Ectodermal cell (in vitro differentiated cells): ENCODE data around the gene RIPPLY1.

Experiments
- H3K27ac ChIP-seq: 2 replicates; pipeline ENCODE4 v1.7.0; 2013; ENCODE audit warnings: mild to moderate bottlenecking, low read depth, low read length; ENCODE audit not compliant: insufficient read depth, poor library complexity, severe bottlenecking
- H3K27me3 ChIP-seq: 2 replicates; pipeline ENCODE4 v1.7.0; 2013; ENCODE audit warnings: mild to moderate bottlenecking, low read length; ENCODE audit not compliant: insufficient read depth, control insufficient read depth, poor library complexity, severe bottlenecking
- H3K36me3 ChIP-seq: one replicate; pipeline ENCODE4 v1.7.0; 2013; ENCODE audit warnings: low read length; ENCODE audit not compliant: control insufficient read depth, insufficient read depth
- H3K4me1 ChIP-seq: one replicate; pipeline ENCODE4 v1.7.0; 2013; ENCODE audit warnings: low read length; ENCODE audit not compliant: control insufficient read depth, insufficient read depth
- H3K4me3 ChIP-seq: 2 replicates; pipeline ENCODE4 v1.7.0; 2013; ENCODE audit warnings: low read depth, low read length, control low read depth; ENCODE audit not compliant: insufficient read depth
- H3K9me3 ChIP-seq: 2 replicates; pipeline ENCODE4 v1.7.0; 2013; ENCODE audit warnings: mild to moderate bottlenecking, low read length, moderate library complexity; ENCODE audit not compliant: control insufficient read depth
- WGBS, 2 experiments: methylation state at CpG; one replicate each; pipeline ENCODE4 v1.1.7; 2013; ENCODE audit warnings: missing lambda C conversion rate in 2 of 2; 5-methylcytosine and 5-hydroxymethylcytosine counted together

RIPPLY1 gene

DNA sequence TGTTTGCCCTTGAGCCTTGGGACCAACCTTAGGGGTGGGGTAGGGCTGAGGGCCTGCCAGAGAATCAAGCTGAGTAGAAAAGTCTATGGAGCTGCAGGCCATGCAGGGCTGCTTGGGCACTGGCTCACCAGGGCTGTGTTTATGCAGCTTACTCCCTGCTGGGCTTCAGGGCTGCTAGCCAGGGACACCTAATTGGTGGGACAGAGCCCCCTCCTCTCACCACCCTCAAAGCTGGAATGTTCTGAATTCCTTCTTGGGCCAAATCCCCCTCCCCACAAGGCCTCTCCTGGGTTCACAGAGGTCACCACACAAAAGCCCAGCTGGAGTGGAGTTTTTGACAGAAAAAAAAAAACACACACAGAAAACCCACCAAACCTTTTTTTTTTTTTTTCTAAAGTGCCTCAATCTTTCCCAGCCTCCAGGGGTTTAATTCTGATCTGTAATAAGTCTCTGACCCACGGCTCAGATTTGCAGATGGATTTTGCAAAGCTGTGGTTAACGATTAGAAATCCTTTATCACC is 16.9 kb upstream of the RIPPLY1 start, which contains the start of gene CLDN2:
CLDN2 (plus strand) TSS at position 471 of the 521 bp plus-strand sequence. CDS start 7,827 bp downstream, outside the sequence.
- no peak within 1 kb of the TSS for H3K27ac ChIP-seq

DNA sequence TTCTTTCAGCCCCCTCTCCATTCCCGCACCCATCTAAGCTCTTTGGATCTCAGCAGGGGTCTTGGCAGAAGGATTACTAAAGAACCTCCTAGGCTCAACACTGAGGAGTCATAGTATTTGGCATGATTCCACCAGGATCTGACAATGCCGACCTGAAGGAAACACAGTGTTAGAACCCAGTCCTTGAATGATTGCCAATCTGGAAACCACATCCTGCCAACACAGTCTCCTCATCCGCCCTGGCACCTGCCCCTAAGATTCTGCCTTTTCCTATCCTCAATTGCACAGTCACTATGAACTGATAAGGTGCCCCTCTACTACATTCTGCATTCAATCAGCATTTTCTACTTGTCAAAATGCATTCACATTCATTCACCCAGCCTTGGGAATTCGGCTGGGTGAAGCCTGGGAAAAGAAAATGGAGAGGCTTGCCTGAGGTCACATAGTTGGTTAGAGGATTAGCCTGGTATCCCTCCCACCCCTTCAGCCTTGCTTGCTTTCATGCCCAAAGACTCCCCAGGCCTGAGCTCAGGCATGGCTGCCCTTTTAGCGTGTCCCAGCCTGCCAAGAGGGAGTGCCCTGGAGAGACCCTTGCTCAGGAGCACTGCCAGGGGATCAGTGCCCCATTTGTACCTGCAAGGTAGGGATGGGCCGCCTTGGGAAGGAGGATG is 14.8 kb upstream of the RIPPLY1 start:
- H3K4me3 ChIP-seq: no peak overlapping the region
- H3K4me1 ChIP-seq: peaks cover 3% of the 10 kb centered on the region
- no peaks in the 10 kb centered on the region for H3K27me3 ChIP-seq
- H3K36me3 ChIP-seq: no peaks in the 10 kb centered on the region
- H3K27ac ChIP-seq: no peak overlapping the region
- 85% methylated on average over 5 to 6 of the region's 6 CpGs for WGBS, 2 experiments
- H3K9me3 ChIP-seq: no peaks in the 10 kb centered on the region

More for the DNA sequence above, 16.9 kb upstream of the RIPPLY1 start, which contains the start of gene CLDN2:
- Histone ChIP-seq H3K27me3 (no peaks in the 10 kb centered on the region), H3K4me3 (no peak within 1 kb of the TSS), H3K9me3 (no peaks in the 10 kb centered on the region), H3K4me1 (peaks cover 3% of the 10 kb centered on the region), H3K36me3 (no peaks in the 10 kb centered on the region)
- WGBS, 2 experiments: 0% methylated on average over 2 of the region's 2 CpGs

DNA sequence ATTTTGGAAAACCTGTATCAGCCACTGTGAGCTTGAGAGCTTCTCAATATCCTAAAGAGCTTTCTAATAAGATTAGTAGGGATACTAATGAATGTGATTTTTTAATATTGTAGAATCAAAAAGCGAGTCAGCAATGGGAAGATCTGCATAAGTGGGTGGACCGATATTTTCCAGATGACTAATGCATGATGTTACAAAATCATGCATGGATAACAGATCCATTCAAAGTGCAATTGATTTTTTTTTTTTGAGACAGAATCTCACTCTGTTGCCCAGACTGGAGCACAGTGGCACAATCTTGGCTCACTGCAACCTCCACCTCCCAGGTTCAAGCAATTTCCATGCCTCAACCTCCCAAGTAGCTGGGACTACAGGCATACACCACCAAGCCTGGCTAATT is 9.7 kb upstream of the RIPPLY1 start:
- no peaks in the 10 kb centered on the region for H3K4me1 ChIP-seq
- no peaks in the 10 kb centered on the region for H3K9me3 ChIP-seq
- WGBS, 2 experiments: 87 to 93% methylated on average over 2 of the region's 2 CpGs
- no peak overlapping the region for H3K27ac ChIP-seq
- H3K4me3 ChIP-seq: no peak overlapping the region
- H3K36me3 ChIP-seq: no peaks in the 10 kb centered on the region
- no peaks in the 10 kb centered on the region for H3K27me3 ChIP-seq

DNA sequence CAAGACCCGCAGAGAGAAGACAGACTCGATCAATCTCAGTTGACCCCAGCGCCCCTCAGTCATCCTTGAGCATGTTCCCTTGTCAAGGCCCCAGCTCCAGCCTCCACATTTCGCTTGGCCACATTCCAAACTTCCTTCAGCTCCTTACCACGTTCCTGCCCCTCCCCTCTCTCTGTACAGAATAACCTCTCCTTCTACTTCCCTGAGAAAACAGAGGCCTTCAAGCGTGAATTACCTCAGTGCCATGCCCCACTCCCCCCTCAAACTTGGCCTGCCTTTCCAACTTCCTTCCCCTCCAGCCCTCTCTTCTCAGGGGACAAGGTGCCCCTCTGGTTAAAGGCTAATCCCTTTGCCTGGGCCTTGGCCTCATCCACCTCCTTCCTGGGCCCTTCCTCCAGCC is 3.2 kb upstream of the RIPPLY1 start:
- 89 to 91% methylated on average over 6 of the region's 6 CpGs for WGBS, 2 experiments
- H3K36me3 ChIP-seq: no peaks in the 10 kb centered on the region
- H3K4me3 ChIP-seq: no peak overlapping the region
- no peaks in the 10 kb centered on the region for H3K27me3 ChIP-seq
- H3K4me1 ChIP-seq: no peaks in the 10 kb centered on the region
- H3K27ac ChIP-seq: no peak overlapping the region
- H3K9me3 ChIP-seq: no peaks in the 10 kb centered on the region

DNA sequence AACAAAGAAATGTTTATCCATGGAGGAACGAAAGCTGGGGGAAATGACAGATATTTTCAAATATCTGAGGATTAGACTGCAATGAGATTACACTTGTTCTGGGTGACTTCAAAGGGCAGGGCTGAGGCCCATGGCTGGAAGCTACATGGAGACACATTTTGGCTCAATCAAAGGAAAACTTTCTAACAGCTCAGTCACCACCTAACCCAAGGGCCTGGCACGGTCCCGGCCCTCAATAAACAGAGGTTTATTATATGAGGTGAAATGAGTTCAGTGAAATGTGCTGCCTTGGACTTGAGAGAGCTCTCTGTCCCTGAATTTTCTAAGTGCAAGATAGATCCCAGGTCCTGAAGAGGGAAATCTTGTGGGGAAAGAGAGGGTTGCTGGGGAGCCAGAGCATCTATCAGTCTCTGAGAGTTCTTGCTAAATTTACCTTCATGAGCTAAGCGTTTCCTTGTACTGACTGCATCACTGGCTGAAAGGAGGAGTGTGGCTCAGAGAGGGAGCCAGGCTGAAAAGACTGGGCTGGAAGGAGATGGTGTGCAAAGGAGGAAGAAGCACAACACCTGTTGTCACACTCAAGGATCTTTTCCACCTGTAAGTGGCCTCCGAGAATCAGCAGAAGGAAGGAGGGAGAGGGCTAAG is 2.0 kb upstream of the RIPPLY1 start:
- 89 to 95% methylated on average over 4 to 5 of the region's 5 CpGs for WGBS, 2 experiments
- Histone ChIP-seq H3K4me3 (no peak overlapping the region), H3K27me3 (no peaks in the 10 kb centered on the region), H3K9me3 (no peaks in the 10 kb centered on the region), H3K27ac (no peak overlapping the region), H3K36me3 (no peaks in the 10 kb centered on the region), H3K4me1 (no peaks in the 10 kb centered on the region)

DNA sequence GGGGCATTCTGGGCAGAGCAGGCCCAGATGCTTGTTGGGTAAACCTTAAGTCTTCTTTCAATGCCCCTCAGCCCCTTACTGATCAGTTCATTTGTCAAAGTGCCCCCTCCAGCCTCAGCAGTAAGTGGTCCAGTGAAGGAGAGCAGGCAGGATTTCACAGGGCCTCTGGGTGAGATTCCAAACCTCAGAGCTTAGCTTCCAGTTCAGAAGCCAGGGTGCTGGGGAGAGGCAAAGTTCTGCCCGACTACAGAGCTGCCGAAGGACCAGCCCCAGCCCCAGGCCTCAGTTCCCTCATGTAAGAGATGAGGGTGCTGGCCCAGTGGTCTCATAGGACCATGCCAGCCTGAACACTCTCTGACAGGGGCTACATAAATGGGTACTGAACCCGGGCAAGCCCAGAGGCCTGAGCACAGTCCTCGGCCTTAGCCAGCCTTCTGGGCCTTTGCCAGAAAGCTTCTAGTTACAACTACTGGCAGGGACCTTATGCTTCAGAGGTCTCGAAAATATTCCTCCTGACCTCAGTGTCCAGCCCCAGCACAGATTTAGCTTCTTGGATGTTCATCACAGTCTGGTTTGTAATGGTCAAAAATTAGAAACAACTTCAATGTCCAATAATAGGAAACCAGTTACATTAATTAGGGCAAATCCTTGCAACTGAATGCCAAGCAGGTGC is 851 bp upstream of the RIPPLY1 start:
- Histone ChIP-seq H3K36me3 (no peaks in the 10 kb centered on the region), H3K27me3 (no peaks in the 10 kb centered on the region), H3K9me3 (no peaks in the 10 kb centered on the region), H3K27ac (no peak overlapping the region), H3K4me3 (no peak overlapping the region), H3K4me1 (no peaks in the 10 kb centered on the region)
- WGBS, 2 experiments: 90 to 91% methylated on average over 5 of the region's 5 CpGs

DNA sequence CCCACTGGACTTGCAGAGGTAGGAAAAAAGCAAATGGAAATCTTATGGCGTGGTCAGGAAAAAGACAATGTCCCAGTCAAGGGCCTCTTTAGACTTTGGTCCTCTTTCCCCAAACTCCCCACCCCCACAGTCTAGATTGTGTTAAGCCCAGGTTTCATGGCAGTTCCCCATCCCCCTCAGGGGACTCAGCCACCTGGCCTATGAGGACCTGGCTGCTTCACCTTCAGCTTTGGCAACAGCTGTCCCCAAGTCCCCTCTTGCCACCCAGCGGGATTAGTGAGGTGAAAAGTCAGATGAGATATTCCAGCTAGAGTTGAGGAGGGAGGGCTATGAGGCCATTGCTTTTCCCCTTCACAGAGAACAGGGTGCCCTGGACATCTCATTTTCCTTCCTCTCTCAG is 457 bp downstream of the RIPPLY1 start:
- no peak overlapping the region for H3K4me3 ChIP-seq
- H3K27me3 ChIP-seq: no peaks in the 10 kb centered on the region
- no peaks in the 10 kb centered on the region for H3K36me3 ChIP-seq
- no peaks in the 10 kb centered on the region for H3K4me1 ChIP-seq
- H3K9me3 ChIP-seq: no peaks in the 10 kb centered on the region
- WGBS, 2 experiments: 97 to 100% methylated on average over 1 to 2 of the region's 2 CpGs
- no peak overlapping the region for H3K27ac ChIP-seq

DNA sequence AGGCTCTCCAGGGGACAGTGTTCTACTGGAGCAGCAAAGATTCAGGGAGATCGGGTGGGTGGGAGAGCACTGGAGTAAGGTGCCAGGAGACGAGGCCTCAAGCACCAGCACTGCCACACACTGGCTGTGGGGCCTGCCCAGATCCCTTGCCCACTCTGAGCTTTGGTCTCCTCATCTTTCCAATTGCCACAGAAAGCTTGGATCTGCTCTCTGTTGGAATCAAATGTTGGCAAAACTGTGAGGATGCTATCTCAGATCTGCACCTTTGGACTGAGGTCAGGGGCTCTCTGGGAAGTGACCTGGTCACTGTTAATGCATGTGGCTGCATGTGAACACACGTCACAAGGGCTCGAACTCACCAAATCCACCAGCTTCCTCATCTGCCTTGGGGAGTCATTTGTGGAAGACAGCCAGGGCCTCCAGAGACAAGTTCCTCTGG is 1.3 kb downstream of the RIPPLY1 start:
- H3K9me3 ChIP-seq: no peaks in the 10 kb centered on the region

DNA sequence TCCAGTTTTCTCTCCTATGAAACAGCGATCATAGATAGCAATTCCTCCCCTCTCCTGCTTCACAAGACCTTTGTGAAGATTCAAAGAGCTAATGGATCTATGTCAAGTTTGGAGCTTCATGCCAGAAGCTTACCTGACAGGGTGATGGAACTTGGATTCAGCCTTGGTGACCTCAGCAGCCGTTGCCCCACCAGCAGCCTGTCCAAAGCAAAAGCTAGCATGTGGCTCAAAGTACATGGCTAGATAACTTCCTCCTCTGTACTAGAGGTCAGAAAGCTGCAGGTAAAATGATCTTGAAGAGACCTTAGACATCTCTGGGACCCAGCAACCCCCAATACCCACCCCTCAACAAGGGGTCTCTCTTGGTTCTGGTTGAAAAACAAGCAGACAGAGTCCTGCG is 1.8 kb downstream of the RIPPLY1 start:
- no peaks in the 10 kb centered on the region for H3K27me3 ChIP-seq
- H3K36me3 ChIP-seq: no peaks in the 10 kb centered on the region
- H3K4me3 ChIP-seq: no peak overlapping the region
- no peaks in the 10 kb centered on the region for H3K4me1 ChIP-seq
- no peaks in the 10 kb centered on the region for H3K9me3 ChIP-seq
- 97 to 100% methylated on average over 2 to 3 of the region's 3 CpGs for WGBS, 2 experiments
- H3K27ac ChIP-seq: no peak overlapping the region

More for the DNA sequence above, 1.3 kb downstream of the RIPPLY1 start:
- no peak overlapping the region for H3K27ac ChIP-seq
- no peak overlapping the region for H3K4me3 ChIP-seq
- H3K27me3 ChIP-seq: no peaks in the 10 kb centered on the region
- no peaks in the 10 kb centered on the region for H3K36me3 ChIP-seq
- WGBS, 2 experiments: 93 to 96% methylated on average over 3 to 4 of the region's 4 CpGs
- no peaks in the 10 kb centered on the region for H3K4me1 ChIP-seq

DNA sequence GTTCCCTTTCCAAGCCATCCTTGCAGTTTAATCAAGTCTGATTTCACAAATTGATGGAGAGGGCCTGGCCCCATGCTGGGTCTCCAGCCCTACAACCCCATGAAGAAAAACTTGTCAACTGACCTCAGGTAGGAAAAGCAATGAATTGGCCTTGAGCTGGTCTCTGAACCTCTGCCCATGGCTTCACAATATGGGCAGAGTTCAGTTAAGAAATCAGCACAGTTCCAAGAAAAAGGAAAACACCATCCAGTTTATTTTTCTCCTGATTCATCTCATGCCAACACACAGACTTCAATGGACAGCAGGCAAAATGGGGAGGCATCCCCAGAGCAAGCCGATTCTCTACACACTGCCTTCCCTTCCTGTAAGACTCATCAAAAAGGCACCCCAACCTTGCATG is 3.3 kb downstream of the RIPPLY1 start:
- WGBS, 2 experiments: 86 to 88% methylated on average over 1 of the region's 1 CpG
- Histone ChIP-seq H3K27ac (no peak overlapping the region), H3K9me3 (no peaks in the 10 kb centered on the region)

More for the DNA sequence above, 3.3 kb downstream of the RIPPLY1 start:
- Histone ChIP-seq H3K36me3 (no peaks in the 10 kb centered on the region), H3K4me1 (no peaks in the 10 kb centered on the region), H3K4me3 (no peak overlapping the region), H3K27me3 (no peaks in the 10 kb centered on the region)
